Stimulated activated CD4-positive, alpha-beta T cell treated with anti-CD3 and anti-CD28 coated beads, Interleukin-4, amount 100 ng/mL, for 24 hours (primary cell): Measurements from ENCODE around the gene ZNF709.
"Not testable (repeated sequence)": the region's sequence is repeated elsewhere in the genome, so short reads cannot be mapped to it uniquely, and the experiment has no call there.

Experiments used
- DNase-seq: peaks from one replicate; pipeline ENCODE4 v3.0.0-alpha.2; 2020

Gene ZNF709

GRCh38 chr19:12484371-12485051 lies at the start of gene ZNF709:
ZNF709 (minus strand) TSS chr19:12484816; CDS start chr19:12484657, 159 bp downstream.
- peak; percentile 90 for DNase-seq

- no peak for DNase-seq
Observed at GRCh38 chr19:12527034-12527836, 42.6 kb upstream of the ZNF709 start.

- no peak for DNase-seq
Observed at GRCh38 chr19:12526542-12526941, 41.9 kb upstream of the ZNF709 start.

- no peak for DNase-seq
Observed at GRCh38 chr19:12521996-12522395, 37.4 kb upstream of the ZNF709 start.

DNA sequence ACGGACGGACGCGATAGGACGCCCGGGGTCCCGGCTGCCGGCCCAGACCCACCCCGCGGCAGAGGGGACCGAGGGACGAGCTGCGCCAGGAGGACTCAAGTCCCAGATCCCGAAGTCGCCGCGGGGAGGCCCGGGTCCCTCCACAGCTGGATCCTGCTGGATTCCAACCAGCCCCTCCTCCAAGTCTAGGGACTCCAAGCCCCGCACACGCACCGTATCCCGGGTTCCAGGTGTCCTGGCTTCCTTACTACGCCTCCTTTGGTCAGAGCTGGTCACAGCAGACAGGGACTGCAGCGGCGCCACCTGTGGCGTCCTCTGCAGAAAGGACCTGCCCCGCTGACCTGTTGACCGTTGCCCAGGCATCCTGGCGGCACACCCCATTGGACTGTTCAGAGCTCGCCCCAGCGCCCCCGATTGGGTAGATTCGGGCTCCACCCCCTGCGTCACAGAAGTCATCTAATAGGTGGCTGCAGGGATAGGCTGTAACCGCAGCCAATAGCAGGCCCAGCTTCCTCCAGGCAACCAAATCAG lies 29.0 kb upstream of the ZNF709 start:
- no peak for DNase-seq

DNA sequence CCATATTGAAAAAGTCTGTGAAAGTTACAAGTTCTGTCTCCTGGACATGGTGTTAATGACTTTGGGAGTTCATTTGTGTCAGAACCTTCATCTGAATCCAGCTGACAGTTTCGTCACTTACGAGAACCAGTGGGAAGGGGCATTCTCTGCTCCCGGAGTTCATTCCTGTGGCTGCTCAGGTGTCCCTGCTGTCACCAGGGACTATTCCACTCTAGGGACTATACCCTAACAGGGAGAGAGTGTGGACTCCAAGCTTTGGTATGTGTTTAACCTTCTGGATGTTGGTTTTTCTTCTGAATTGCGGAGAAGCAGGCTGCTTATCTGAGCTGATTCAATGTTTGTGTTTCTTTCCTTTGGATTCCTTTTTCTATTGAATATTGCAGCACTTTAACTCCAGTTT lies 12.4 kb upstream of the ZNF709 start:
- no peak for DNase-seq

DNA sequence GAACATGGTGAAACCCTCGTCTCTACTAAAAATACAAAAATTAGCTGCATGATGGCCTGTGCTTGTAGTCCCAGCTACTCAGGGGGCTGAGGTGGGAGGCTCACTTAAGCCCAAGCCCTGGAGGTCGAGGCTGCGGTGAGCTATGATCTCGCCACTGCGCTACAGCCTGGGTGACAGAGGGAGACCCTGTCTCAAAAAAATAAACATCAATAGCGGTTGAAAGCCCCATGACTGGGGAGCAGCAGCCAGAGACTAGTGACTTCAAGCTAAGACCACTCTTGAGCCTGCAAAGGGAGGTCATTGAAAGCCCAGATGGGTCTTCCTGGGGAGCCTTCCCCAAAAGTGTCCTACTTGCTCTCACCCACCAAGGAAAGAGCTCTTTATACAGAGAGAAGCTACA lies 11.9 kb upstream of the ZNF709 start:
- DNase-seq: no peak

DNA sequence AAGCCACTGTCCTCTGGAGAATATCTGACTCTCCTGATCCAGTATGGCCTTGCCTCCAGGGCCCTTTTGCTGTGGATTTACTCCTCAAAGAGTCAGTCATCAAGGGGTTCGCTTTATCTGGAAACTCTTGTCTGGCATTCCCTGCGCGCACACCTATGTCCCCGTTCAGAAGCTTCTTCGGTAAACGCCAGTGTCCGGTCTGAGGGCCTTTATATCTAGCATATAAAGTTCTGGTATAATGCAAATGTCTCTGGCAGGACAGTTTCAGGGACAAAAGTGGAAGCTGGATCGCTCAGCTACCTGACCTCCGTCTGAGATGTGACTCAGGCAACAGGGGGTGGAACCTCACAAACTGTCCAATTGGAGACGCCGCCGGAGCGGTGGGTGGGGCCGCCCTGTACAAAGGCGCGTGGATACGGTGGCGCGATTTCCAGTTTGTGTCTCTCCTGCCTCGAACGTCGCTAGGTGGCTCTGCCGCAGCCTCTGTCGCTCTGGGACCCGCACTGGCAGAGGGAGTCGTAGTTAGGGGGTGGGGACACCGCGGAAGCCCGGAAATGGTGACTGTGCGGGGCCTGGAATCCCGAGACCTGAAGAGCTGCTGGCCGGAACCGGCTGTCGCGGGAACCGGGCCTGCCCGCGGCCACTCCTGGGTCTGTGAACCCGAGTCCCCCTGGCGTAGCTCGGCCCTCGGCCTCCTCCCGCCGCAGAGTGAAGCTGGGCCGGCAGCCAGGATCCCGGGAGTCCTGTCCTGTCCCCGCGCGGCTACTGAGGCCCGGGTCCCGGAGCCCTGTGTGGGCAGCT lies 10.6 kb upstream of the ZNF709 start:
- peak; percentile 97 for DNase-seq

DNA sequence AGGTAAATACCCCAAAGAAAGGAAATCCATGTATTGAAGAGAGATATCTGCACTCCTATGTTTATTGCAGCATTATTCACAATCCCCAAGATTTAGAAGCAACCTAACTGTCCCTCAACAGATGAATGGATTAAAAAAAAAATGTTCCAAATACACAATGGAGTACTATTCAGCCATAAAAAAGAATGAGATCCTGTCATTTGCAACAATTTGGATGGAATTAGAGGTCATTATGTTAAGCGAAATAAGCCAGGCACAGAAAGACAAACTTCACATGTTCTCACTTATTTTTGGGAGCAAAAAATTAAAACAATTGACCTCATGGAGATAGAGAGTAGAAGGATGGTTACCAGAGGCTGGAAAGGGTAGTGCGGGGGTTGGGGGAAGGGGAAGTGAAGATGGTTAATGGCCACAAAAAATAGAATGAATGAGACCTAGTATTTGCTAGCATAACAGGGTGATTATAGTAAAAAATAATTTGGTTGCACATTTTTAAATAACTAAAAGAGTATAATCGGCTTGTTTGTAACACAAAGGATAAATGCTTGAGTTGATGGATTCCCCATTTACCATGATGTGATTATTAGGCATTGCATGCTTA lies 9.7 kb upstream of the ZNF709 start:
- DNase-seq: no peak

GRCh38 chr19:12486265-12486783 lies 1.7 kb upstream of the ZNF709 start:
- not testable (repeated sequence) for DNase-seq

GRCh38 chr19:12485571-12485970 lies 955 bp upstream of the ZNF709 start:
- no peak for DNase-seq

DNA sequence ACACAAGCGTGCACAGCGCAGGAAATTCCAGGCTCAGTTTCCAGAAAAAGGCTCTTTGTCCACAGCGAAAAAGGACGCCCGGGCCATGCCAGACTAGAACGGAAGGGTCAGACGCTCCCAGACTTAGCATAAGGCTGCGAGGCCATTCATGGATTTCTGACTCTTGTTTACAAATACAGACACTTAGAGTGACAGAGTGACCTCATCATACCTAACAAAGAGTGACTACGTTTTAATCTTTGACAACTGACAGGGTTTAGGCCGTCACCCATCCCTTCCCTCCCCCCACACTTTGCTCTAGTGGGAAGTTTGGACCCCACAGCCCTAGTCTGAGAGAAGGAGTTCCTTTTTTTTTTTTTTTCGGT lies 418 bp upstream of the ZNF709 start:
- no peak for DNase-seq

- DNase-seq: no peak
Observed at GRCh38 chr19:12484011-12484370, 625 bp downstream of the ZNF709 start.

DNA sequence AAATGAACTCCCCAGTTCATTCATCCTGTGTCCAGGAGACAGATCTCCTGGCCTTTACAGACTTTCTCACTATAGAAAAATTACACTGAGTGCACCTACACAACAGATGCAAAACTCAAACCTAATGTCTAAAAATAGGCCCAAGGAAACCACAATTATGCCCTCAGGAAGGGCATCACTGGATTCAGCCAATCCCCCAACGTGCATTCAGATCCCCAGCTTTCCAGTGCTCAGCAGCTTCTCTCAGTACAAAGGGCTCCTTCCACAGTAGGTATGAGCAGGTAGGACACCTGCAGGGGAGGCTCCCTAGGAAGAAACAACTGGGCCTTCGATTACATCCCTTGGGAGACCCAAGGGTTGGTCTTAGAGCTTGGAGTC lies 2.1 kb downstream of the ZNF709 start:
- DNase-seq: no peak

DNA sequence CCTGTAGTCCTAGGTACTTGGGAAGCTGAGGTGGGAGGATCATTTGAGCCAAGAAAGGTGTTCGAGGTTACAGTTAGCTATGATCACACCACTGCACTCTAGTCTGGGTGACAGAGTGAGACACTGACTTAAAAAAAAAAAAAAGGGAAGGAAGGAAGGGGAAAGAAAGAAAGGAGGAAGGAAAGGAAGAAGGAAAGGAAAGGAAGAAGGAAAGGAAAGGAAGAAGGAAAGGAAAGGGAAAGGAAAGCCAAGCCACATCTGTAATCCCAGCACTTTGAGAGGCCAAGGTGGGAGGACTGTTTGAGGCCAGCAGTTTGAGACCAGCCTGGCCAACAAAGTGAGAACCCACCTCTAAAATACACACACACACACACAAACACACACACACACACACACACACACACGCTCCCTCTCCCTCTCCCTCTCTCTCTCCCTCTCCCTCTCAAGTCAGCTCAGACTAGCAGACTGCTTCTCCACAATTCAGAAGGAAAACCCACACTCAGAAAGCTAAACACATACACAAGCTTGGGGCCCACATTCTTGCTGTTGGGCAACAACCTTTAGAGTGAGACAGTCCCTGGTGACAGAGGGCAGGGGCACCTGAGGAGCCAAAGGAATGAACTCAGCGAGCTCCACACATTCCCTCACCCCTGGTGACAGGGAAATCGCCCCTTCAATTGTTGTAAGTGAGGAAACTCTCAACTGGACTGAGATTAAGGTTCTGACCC lies 2.7 kb downstream of the ZNF709 start:
- no peak for DNase-seq

- DNase-seq: no peak
Observed at GRCh38 chr19:12478234-12478941, 6.2 kb downstream of the ZNF709 start.

GRCh38 chr19:12467651-12468050 lies 17.0 kb downstream of the ZNF709 start:
- DNase-seq: not testable (repeated sequence)

GRCh38 chr19:12465211-12465610 lies 19.4 kb downstream of the ZNF709 start:
- DNase-seq: no peak

DNA sequence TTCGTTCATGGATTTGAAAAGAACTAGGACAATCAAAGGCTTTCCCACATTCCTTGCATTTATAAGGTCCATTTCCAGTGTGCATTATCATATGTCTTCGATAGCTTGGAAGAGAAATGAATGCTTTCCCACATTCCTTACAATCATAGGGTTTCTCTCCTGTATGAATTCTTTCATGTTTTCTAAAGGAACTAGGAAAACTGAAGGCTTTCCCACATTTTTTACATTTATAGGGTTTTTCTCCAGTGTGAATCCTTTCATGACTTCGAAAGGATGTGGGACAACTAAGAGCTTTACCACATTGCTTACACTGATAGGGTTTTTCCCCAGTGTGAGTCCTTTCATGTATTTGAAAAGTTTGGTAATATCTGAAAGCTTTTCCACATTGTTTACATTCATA lies 19.8 kb downstream of the ZNF709 start:
- no peak for DNase-seq

DNA sequence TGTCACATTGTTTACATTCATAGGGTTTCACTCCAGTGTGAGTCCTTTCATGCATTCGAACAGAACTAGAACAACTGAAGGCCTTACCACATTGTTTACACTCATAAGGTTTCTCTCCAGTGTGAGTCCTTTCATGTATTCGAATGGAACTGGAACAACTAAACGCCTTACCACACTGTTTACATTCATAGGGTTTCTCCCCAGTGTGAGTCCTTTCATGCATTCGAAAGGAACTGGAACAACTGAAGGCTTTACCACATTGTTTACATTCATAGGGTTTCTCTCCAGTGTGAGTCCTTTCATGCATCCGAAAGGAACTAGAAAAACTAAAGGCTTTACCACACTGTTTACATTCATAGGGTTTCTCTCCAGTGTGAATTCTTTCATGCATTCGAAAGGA lies 20.5 kb downstream of the ZNF709 start:
- not testable (repeated sequence) for DNase-seq

- no peak for DNase-seq
Observed at GRCh38 chr19:12453495-12453894, 31.1 kb downstream of the ZNF709 start.
